IMR-90 (cell line): ENCODE results near the gene AZGP1. TPM values are rescaled to one million over a fixed set of nuclear protein-coding genes. Genes with fewer than 3 reads are reported as not detected.

ENCODE experiments used
- ATAC-seq: fragments of 200-7000 bp; cut with Tn5 transposase; 2 replicates; pipeline ENCODE4 v1.9.1; 2020; ENCODE audit warnings: low read depth, mild to moderate bottlenecking, moderate library complexity
- BruUV-seq: library from RNA; stranded (reverse); fragments of 400-500 nt; replicated peaks from 2 replicates; lab custom pipeline; 2021; lab: Mats Ljungman, UMichigan
- CTCF ChIA-PET: fragments of 300-600 bp; formaldehyde crosslinking; extraction: SDS; loops from one replicate; lab custom pipeline; 2021; ENCODE audit warnings: antibody characterized with exemption; lab: Yijun Ruan, JAX
- POLR2A ChIA-PET: fragments of 300-600 bp; sonication (Branson Sonifier 250); formaldehyde crosslinking; loops from one replicate; lab custom pipeline; 2022; ENCODE audit warnings: antibody characterized with exemption; ENCODE audit not compliant: unreplicated experiment; lab: Charles Lee
- DNase-seq: peaks from one replicate; pipeline ENCODE4 v3.0.0; 2013
- H2AFZ ChIP-seq: replicated peaks from 2 replicates; pipeline ENCODE3; 2013; ENCODE audit warnings: low read length, mild to moderate bottlenecking; ENCODE audit not compliant: poor library complexity
- H2AK5ac ChIP-seq: 2 replicates; pipeline ENCODE4 v1.6.1; 2013; ENCODE audit warnings: low read depth, low read length, inconsistent platforms
- H2AK9ac ChIP-seq: replicated peaks from 2 replicates; pipeline ENCODE3; 2013; ENCODE audit warnings: mild to moderate bottlenecking, low read depth, low read length, moderate library complexity; ENCODE audit not compliant: poor library complexity
- H2BK120ac ChIP-seq: 2 replicates; pipeline ENCODE4 v1.6.1; 2013; ENCODE audit warnings: low read depth, low read length, inconsistent platforms
- H2BK15ac ChIP-seq: 3 replicates; pipeline ENCODE4 v1.6.1; 2013; ENCODE audit warnings: low read depth, low read length, inconsistent platforms
- H2BK20ac ChIP-seq: 2 replicates; pipeline ENCODE4 v1.6.1; 2013; ENCODE audit warnings: low read depth, mild to moderate bottlenecking, inconsistent platforms, low read length, moderate library complexity
- H2BK5ac ChIP-seq: 2 replicates; pipeline ENCODE4 v1.6.1; 2013; ENCODE audit warnings: mild to moderate bottlenecking, low read depth, low read length, inconsistent platforms; ENCODE audit not compliant: poor library complexity, severe bottlenecking
- H3K14ac ChIP-seq: replicated peaks from 2 replicates; pipeline ENCODE4 v1.6.1; 2013; ENCODE audit warnings: low read depth, low read length, inconsistent platforms
- H3K18ac ChIP-seq: 2 replicates; pipeline ENCODE4 v1.6.1; 2013; ENCODE audit warnings: low read depth, low read length, control low read depth
- H3K23ac ChIP-seq: 2 replicates; pipeline ENCODE4 v1.6.1; 2013; ENCODE audit warnings: low read depth, low read length, inconsistent platforms
- H3K27ac ChIP-seq: 2 replicates; pipeline ENCODE4 v1.5.1; 2013; ENCODE audit warnings: mild to moderate bottlenecking, control low read depth, low read length; ENCODE audit not compliant: insufficient read depth
- H3K27me3 ChIP-seq: 2 replicates; pipeline ENCODE4 v1.6.1; 2013; ENCODE audit warnings: low read length; ENCODE audit not compliant: control insufficient read depth, insufficient read depth
- H3K36me3 ChIP-seq: 2 replicates; pipeline ENCODE4 v1.6.1; 2013; ENCODE audit warnings: low read length, mixed read lengths; ENCODE audit not compliant: control insufficient read depth, insufficient read depth
- H3K4ac ChIP-seq: 2 replicates; pipeline ENCODE4 v1.6.1; 2013; ENCODE audit warnings: low read depth, low read length, inconsistent platforms
- H3K4me1 ChIP-seq: 2 replicates; pipeline ENCODE4 v1.6.1; 2013; ENCODE audit warnings: low read length, mixed read lengths; ENCODE audit not compliant: control insufficient read depth, insufficient read depth
- H3K4me2 ChIP-seq: 2 replicates; pipeline ENCODE4 v1.6.1; 2013; ENCODE audit warnings: low read depth, mild to moderate bottlenecking, control low read depth, low read length, moderate library complexity
- H3K4me3 ChIP-seq: 2 replicates; pipeline ENCODE4 v1.5.1; 2013; ENCODE audit warnings: low read depth, mild to moderate bottlenecking, control low read depth, low read length, moderate library complexity; ENCODE audit not compliant: insufficient read depth
- H3K56ac ChIP-seq: 2 replicates; pipeline ENCODE4 v1.6.1; 2013; ENCODE audit warnings: low read length, inconsistent platforms; ENCODE audit not compliant: insufficient read depth; ENCODE audit errors: extremely low read depth
- H3K79me1 ChIP-seq, 2 experiments: 2 replicates each; pipeline ENCODE4 v1.6.1; 2013; ENCODE audit warnings: low read length in 2 of 2, inconsistent platforms in 1 of 2, low read depth in 1 of 2
- H3K9ac ChIP-seq: 2 replicates; pipeline ENCODE4 v1.6.1; 2013; ENCODE audit warnings: low read depth, low read length, control low read depth
- H3K9me1 ChIP-seq: 2 replicates; pipeline ENCODE4 v1.6.1; 2013; ENCODE audit warnings: low read length, inconsistent platforms; ENCODE audit not compliant: insufficient read depth
- H3K9me3 ChIP-seq: 2 replicates; pipeline ENCODE4 v1.6.1; 2013; ENCODE audit warnings: low read length; ENCODE audit not compliant: control insufficient read depth, insufficient read depth
- H4K20me1 ChIP-seq: 2 replicates; pipeline ENCODE4 v1.6.1; 2013; ENCODE audit warnings: low read length, inconsistent platforms; ENCODE audit not compliant: insufficient read depth
- H4K5ac ChIP-seq: 2 replicates; pipeline ENCODE4 v1.6.1; 2013; ENCODE audit warnings: mild to moderate bottlenecking, low read depth, low read length, control low read depth
- H4K8ac ChIP-seq, 2 experiments: 2 replicates each; pipeline ENCODE4 v1.6.1; 2013; ENCODE audit warnings: low read depth in 2 of 2, low read length in 2 of 2, control low read depth in 1 of 2, inconsistent platforms in 1 of 2
- H4K91ac ChIP-seq: 2 replicates; pipeline ENCODE4 v1.6.1; 2013; ENCODE audit warnings: low read depth, low read length, inconsistent platforms; ENCODE audit not compliant: insufficient read depth
- CEBPB ChIP-seq: IDR thresholded peaks from 2 replicates; pipeline ENCODE4 v1.6.1; 2012; ENCODE audit warnings: low read depth, low read length, improper control_type of control experiment
- CHD1 ChIP-seq: IDR thresholded peaks from 2 replicates; pipeline ENCODE4 v1.6.1; 2012; ENCODE audit warnings: low read depth, low read length, improper control_type of control experiment
- CTCF ChIP-seq: conservative IDR thresholded peaks from 2 replicates; pipeline ENCODE4 v1.5.1; 2012; ENCODE audit warnings: mild to moderate bottlenecking, low read depth, low read length, improper control_type of control experiment
- FOS ChIP-seq: fragments of 150-350 bp; IDR thresholded peaks from 2 replicates; pipeline ENCODE4 v1.6.1; 2016; ENCODE audit warnings: low read depth, low read length
- RCOR1 ChIP-seq: IDR thresholded peaks from 2 replicates; pipeline ENCODE4 v1.6.1; 2012; ENCODE audit warnings: mild to moderate bottlenecking, low read length, improper control_type of control experiment; ENCODE audit not compliant: insufficient replicate concordance
- SMC3 ChIP-seq: fragments of 150-350 bp; IDR thresholded peaks from 2 replicates; pipeline ENCODE4 v1.6.1; 2016; ENCODE audit warnings: low read depth, mild to moderate bottlenecking, antibody characterized with exemption, low read length, moderate library complexity
- WGBS, 2 experiments: methylation state at CpG; one replicate each; pipeline versions ENCODE4 v1.1.5 to v1.1.7; 2013; ENCODE audit warnings: missing lambda C conversion rate in 2 of 2; ENCODE audit not compliant: insufficient read length in 1 of 2; ENCODE audit errors: extremely low coverage in 2 of 2; 5-methylcytosine and 5-hydroxymethylcytosine counted together
- dilution Hi-C: fragments of 300-500 bp; cut with HindIII; formaldehyde crosslinking; loops from one replicate; pipeline ENCODE4 v1.14.3; 2018; ENCODE audit warnings: low sequenced_read_pairs; ENCODE audit not compliant: unreplicated experiment
- in situ Hi-C: fragments of 300-500 bp; cut with MboI; formaldehyde crosslinking; loops from 3 replicates; pipeline ENCODE4 v1.14.3; 2019; ENCODE audit warnings: low sequenced_read_pairs, inconsistent platforms, mixed read lengths
- intact Hi-C: fragments of 100-400 bp; cut with micrococcal nuclease; formaldehyde crosslinking; loops from 2 replicates; pipeline ENCODE4 v1.10.0; 2022
- polyA plus RNA-seq, 3 experiments: library from polyadenylated mRNA; depleted of rRNA; stranded (reverse); fragments of >200 nt; gene quantifications; 2 replicates each; pipeline ENCODE4 v1.2.3, GENCODE V29; 2012; ENCODE audit warnings: low replicate concordance in 1 of 3
- total RNA-seq: library from RNA; depleted of rRNA; stranded (reverse); fragments of >200 nt; gene quantifications from 2 replicates; pipeline ENCODE4 v1.2.3, GENCODE V29; 2012

Gene AZGP1
- total and polyA plus RNA-seq, 2 of the 4 experiments (the other 2 are of a cell fraction): not detected

- intact Hi-C loops: no loop called here
- H4K20me1 ChIP-seq: peaks cover 30% of the 10 kb centered on the region; the same call in 1 of the 2 replicates
- no peak for ATAC-seq
These were observed 46.8 kb upstream of the AZGP1 start for GRCh38 chr7:100022621-100023020.

More at GRCh38 chr7:100022621-100023020, 46.8 kb upstream of the AZGP1 start:
- no peak overlapping the region for H3K14ac ChIP-seq
- no peaks in the 10 kb centered on the region for H3K27me3 ChIP-seq
- peaks cover 24 to 78% of the 10 kb centered on the region in 2 experiments for H3K79me1 ChIP-seq
- dilution Hi-C loops (no loop called here), in situ Hi-C loops (no loop called here)
- H3K9ac ChIP-seq: no peak overlapping the region
- H3K4me3 ChIP-seq: no peak overlapping the region
- ChIA-PET CTCF (no interaction called here), POLR2A (no interaction called here)
- H3K56ac ChIP-seq: no peak overlapping the region
- TF ChIP-seq RCOR1 (no peak), FOS (no peak), CHD1 (no peak), CTCF (no peak), CEBPB (no peak), SMC3 (no peak)
- H3K4ac ChIP-seq: no peak overlapping the region
- H4K91ac ChIP-seq: no peak overlapping the region
- BruUV-seq: no TSS peak
- no peak overlapping the region for H2BK5ac ChIP-seq
- no peak overlapping the region for H2AK5ac ChIP-seq
- no peak overlapping the region for H2BK120ac ChIP-seq
- no peak overlapping the region for H3K23ac ChIP-seq
- H2AFZ ChIP-seq: no peak overlapping the region
- H3K18ac ChIP-seq: no peak overlapping the region
- no peak overlapping the region for H3K4me2 ChIP-seq
- H3K36me3 ChIP-seq: peaks cover 43% of the 10 kb centered on the region
- H2BK20ac ChIP-seq: no peak overlapping the region
- H4K8ac ChIP-seq: no peak overlapping the region
- H3K4me1 ChIP-seq: no peaks in the 10 kb centered on the region
- no peaks in the 10 kb centered on the region for H3K9me3 ChIP-seq
- peaks cover 8% of the 10 kb centered on the region; the same call in 1 of the 2 replicates for H3K9me1 ChIP-seq
- WGBS, 2 experiments: no CpG with 5 or more reads among the region's 5 CpGs
- H3K27ac ChIP-seq: no peak overlapping the region
- no peak for DNase-seq
- no peak overlapping the region for H2BK15ac ChIP-seq
- H4K5ac ChIP-seq: no peak overlapping the region
- no peak overlapping the region for H2AK9ac ChIP-seq
